RWPE2 (cell line): ENCODE data around the gene SEC61B.
"Not testable (repeated sequence)": the region's sequence is repeated elsewhere in the genome, so short reads cannot be mapped to it uniquely, and the experiment has no call there.

ENCODE experiments used
- ATAC-seq: fragments of 200-7000 bp; cut with Tn5 transposase; 3 replicates; pipeline ENCODE4 v1.9.1; 2021; ENCODE audit warnings: low read depth
- DNase-seq: peaks from one replicate; pipeline ENCODE4 v3.0.0-alpha.2; 2020; ENCODE audit warnings: low spot score
- H3K27ac ChIP-seq: fragments of 450-650 bp; 2 replicates; pipeline ENCODE4 v1.5.1; 2017; ENCODE audit warnings: mild to moderate bottlenecking; ENCODE audit not compliant: poor library complexity, severe bottlenecking
- H3K27me3 ChIP-seq: fragments of 250-450 bp; sonication (Bioruptor Pico); 2 replicates; pipeline ENCODE4 v1.5.1; 2021; ENCODE audit warnings: mild to moderate bottlenecking, moderate library complexity; ENCODE audit not compliant: insufficient read depth, poor library complexity, severe bottlenecking
- H3K36me3 ChIP-seq: fragments of 250-450 bp; sonication (Bioruptor Pico); 2 replicates; pipeline ENCODE4 v1.5.1; 2020; ENCODE audit warnings: low read depth, mild to moderate bottlenecking, moderate library complexity
- H3K4me1 ChIP-seq: fragments of 250-450 bp; sonication (Bioruptor Pico); 2 replicates; pipeline ENCODE4 v1.5.1; 2021; ENCODE audit warnings: mild to moderate bottlenecking, moderate library complexity; ENCODE audit not compliant: insufficient read depth, poor library complexity, severe bottlenecking
- H3K4me3 ChIP-seq: fragments of 250-450 bp; sonication (Bioruptor Pico); 2 replicates; pipeline ENCODE4 v1.5.1; 2021; ENCODE audit warnings: mild to moderate bottlenecking, moderate library complexity; ENCODE audit not compliant: severe bottlenecking
- H3K9me3 ChIP-seq: fragments of 250-450 bp; sonication (Bioruptor Pico); 2 replicates; pipeline ENCODE4 v1.5.1; 2021; ENCODE audit warnings: mild to moderate bottlenecking, moderate library complexity; ENCODE audit not compliant: severe bottlenecking
- CTCF ChIP-seq: fragments of 450-650 bp; IDR thresholded peaks from one replicate; pipeline ENCODE4 v1.5.1; 2017; ENCODE audit warnings: mild to moderate bottlenecking, moderate library complexity; ENCODE audit not compliant: poor library complexity, severe bottlenecking

The SEC61B gene

GRCh38 chr9:99192786-99193465 is 29.2 kb upstream of the SEC61B start:
- no peak for DNase-seq
- Histone ChIP-seq H3K4me3 (no peak overlapping the region), H3K4me1 (no peaks in the 10 kb centered on the region), H3K9me3 (no peaks in the 10 kb centered on the region), H3K27ac (no peak overlapping the region), H3K27me3 (peaks cover 19% of the 10 kb centered on the region), H3K36me3 (no peaks in the 10 kb centered on the region)
- TF ChIP-seq CTCF = peak; percentile 40
- ATAC-seq = peak; percentile 49; the same call in 1 of the 3 replicates

- no peak overlapping the region for H3K27ac ChIP-seq
- DNase-seq (no peak), ATAC-seq (no peak)
- no peaks in the 10 kb centered on the region for H3K9me3 ChIP-seq
- no peaks in the 10 kb centered on the region for H3K36me3 ChIP-seq
- H3K4me1 ChIP-seq = no peaks in the 10 kb centered on the region
- peak; percentile 11 for TF ChIP-seq CTCF
- H3K27me3 ChIP-seq = peaks cover 19% of the 10 kb centered on the region
- H3K4me3 ChIP-seq = no peak overlapping the region
Measured at GRCh38 chr9:99193466-99193821, 28.6 kb upstream of the SEC61B start.

- DNase-seq, H3K9me3 ChIP-seq, H3K36me3 ChIP-seq, ATAC-seq, H3K4me3 ChIP-seq, H3K4me1 ChIP-seq, H3K27ac ChIP-seq: not testable (repeated sequence)
- H3K27me3 ChIP-seq = peaks cover 19% of the 10 kb centered on the region
Measured at GRCh38 chr9:99196484-99196883, 25.6 kb upstream of the SEC61B start.

GRCh38 chr9:99197124-99197630 is 24.9 kb upstream of the SEC61B start:
- TF ChIP-seq CTCF = no peak
- no peaks in the 10 kb centered on the region for H3K36me3 ChIP-seq
- H3K4me3 ChIP-seq = no peak overlapping the region
- H3K27ac ChIP-seq = no peak overlapping the region
- no peaks in the 10 kb centered on the region for H3K4me1 ChIP-seq
- no peak for ATAC-seq
- no peak for DNase-seq
- H3K27me3 ChIP-seq = peaks cover 19% of the 10 kb centered on the region
- no peaks in the 10 kb centered on the region for H3K9me3 ChIP-seq

GRCh38 chr9:99197987-99198386 is 24.1 kb upstream of the SEC61B start:
- no peak overlapping the region for H3K4me3 ChIP-seq
- no peaks in the 10 kb centered on the region for H3K36me3 ChIP-seq
- H3K9me3 ChIP-seq = no peaks in the 10 kb centered on the region
- DNase-seq (no peak), ATAC-seq (no peak)
- TF ChIP-seq CTCF = no peak
- no peak overlapping the region for H3K27ac ChIP-seq
- peaks cover 19% of the 10 kb centered on the region for H3K27me3 ChIP-seq
- H3K4me1 ChIP-seq = no peaks in the 10 kb centered on the region
